Muscle layer of colon (tissue), 2 donors: ENCODE results near the gene PELI1.
"Not testable (repeated sequence)": the region's sequence is repeated elsewhere in the genome, so short reads cannot be mapped to it uniquely, and the experiment has no call there.

Experiments used
- H3K27ac ChIP-seq: one replicate; pipeline ENCODE4 v1.7.0; 2013; ENCODE audit warnings: low read depth, mild to moderate bottlenecking, low read length, moderate library complexity
- H3K27me3 ChIP-seq, 2 donors: one replicate each; pipeline ENCODE4 v1.7.0; 2013; ENCODE audit warnings: low read length in 2 of 2, mild to moderate bottlenecking in 2 of 2; ENCODE audit not compliant: insufficient read depth in 2 of 2, control insufficient read depth in 1 of 2
- H3K36me3 ChIP-seq: one replicate; pipeline ENCODE4 v1.7.0; 2013; ENCODE audit warnings: mild to moderate bottlenecking, low read length; ENCODE audit not compliant: insufficient read depth
- H3K4me1 ChIP-seq: one replicate; pipeline ENCODE4 v1.7.0; 2013; ENCODE audit warnings: mild to moderate bottlenecking, low read length; ENCODE audit not compliant: insufficient read depth
- H3K4me3 ChIP-seq, 2 donors: one replicate each; pipeline ENCODE4 v1.7.0; 2013; ENCODE audit warnings: low read length in 2 of 2, low read depth in 1 of 2, mild to moderate bottlenecking in 1 of 2, moderate library complexity in 1 of 2
- H3K9ac ChIP-seq: one replicate; pipeline ENCODE4 v1.7.0; 2013; ENCODE audit warnings: low read length
- H3K9me3 ChIP-seq: one replicate; pipeline ENCODE4 v1.7.0; 2013; ENCODE audit warnings: mild to moderate bottlenecking, low read length
- donor health status: abdominal sarcoma.
- donor health status: Adenocarcinoma of cecum.

PELI1 gene

GRCh38 chr2:64076828-64077227, 67.4 kb downstream of the PELI1 start:
- not testable (repeated sequence) for H3K27me3 ChIP-seq, H3K27ac ChIP-seq

GRCh38 chr2:64074616-64075015, 69.6 kb downstream of the PELI1 start:
- not testable (repeated sequence) for H3K36me3 ChIP-seq, H3K9me3 ChIP-seq, H3K27me3 ChIP-seq, H3K4me3 ChIP-seq, H3K9ac ChIP-seq, H3K4me1 ChIP-seq, H3K27ac ChIP-seq

More at GRCh38 chr2:64076828-64077227, 67.4 kb downstream of the PELI1 start:
- not testable (repeated sequence) for H3K36me3 ChIP-seq, H3K9me3 ChIP-seq, H3K9ac ChIP-seq, H3K4me3 ChIP-seq, H3K4me1 ChIP-seq

DNA sequence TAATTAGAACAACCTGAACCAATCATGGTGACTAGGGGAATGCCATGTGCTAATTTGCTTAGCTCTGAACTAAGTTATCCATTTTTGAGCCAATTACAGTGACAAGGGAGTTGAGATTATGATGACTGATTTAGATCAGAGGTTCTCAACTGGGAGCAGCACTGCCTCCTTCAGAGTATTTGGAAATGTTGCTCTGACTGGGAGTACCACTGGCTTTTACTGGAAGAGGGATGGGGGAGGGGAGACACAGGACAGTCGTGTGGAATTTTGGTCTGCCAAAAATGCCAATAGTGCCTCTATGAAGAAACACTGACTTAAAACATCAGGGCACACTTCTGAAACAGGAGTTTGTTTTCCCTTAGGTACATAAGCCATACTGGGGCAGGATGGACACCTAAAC, 76.9 kb downstream of the PELI1 start:
- no peak overlapping the region for H3K27ac ChIP-seq
- no peak overlapping the region for H3K4me3 ChIP-seq
- no peaks in the 10 kb centered on the region for H3K36me3 ChIP-seq
- no peaks in the 10 kb centered on the region for H3K27me3 ChIP-seq
- no peaks in the 10 kb centered on the region for H3K9me3 ChIP-seq
- peaks cover 13% of the 10 kb centered on the region for H3K4me1 ChIP-seq
- no peak overlapping the region for H3K9ac ChIP-seq

DNA sequence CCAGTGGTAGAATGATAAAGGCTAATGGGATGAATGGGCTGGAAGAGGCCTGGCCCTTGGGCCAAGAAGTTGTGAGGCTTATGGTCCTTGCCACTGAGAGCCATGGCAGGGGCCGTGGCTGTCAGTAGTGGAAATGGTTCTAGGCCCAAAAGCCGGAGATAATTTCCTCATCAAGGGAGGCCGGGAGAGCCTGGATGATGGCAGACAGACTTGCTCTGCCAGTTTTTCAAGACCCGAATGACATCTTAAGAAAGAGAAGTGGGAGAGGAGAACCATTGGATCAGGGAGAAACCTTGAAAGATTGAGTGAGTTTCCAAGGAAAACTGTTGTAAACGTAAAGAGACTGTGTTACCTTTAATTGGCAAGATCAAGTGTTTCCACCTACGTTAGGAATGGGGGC, 78.7 kb downstream of the PELI1 start:
- Histone ChIP-seq H3K9me3 (no peaks in the 10 kb centered on the region), H3K4me3 (no peak overlapping the region), H3K36me3 (no peaks in the 10 kb centered on the region), H3K9ac (no peak overlapping the region), H3K27ac (no peak overlapping the region), H3K27me3 (no peaks in the 10 kb centered on the region), H3K4me1 (peaks cover 13% of the 10 kb centered on the region)

DNA sequence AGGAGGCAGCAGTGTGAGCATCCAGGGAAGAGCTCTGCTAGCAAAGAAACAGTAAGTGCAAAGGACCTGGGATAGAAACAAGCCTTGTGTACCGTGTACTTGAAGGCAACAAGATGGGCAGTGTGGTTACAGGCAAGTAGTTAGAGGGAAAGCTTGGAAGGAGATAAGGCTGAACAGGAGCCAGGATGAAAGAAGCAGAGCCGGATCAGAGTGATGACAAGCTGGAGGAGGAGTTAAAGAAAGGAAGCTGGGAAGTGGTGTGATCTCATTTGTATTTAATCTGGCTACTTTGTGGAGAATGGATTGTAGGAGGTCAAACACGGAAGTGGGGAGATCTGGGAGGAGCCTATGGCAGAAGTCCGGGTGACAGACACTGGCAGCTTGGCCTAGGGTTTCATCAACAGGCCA, 80.3 kb downstream of the PELI1 start:
- Histone ChIP-seq H3K27me3 (no peaks in the 10 kb centered on the region), H3K9me3 (no peaks in the 10 kb centered on the region), H3K27ac (no peak overlapping the region), H3K36me3 (no peaks in the 10 kb centered on the region), H3K4me1 (peaks cover 13% of the 10 kb centered on the region), H3K4me3 (no peak overlapping the region), H3K9ac (no peak overlapping the region)

DNA sequence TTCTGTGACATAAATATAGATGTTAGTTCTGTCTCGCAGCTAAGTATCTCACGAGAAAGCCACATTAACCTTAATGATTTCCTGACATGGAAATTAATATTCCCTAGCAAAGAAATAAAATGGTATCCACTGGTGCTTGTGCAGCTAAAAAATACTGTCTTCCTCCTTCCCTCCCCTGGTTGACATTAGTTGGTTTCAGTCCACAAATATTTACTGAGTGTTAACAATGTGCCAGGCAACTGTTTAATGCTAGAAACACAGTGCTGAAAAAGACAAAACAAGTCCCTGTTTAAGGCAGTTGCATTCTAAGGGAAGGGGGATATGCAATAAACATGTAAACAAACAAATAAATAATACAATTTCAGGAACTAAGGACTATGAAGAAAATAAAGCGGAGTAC, 80.8 kb downstream of the PELI1 start:
- Histone ChIP-seq H3K4me1 (peaks cover 13% of the 10 kb centered on the region), H3K4me3 (no peak overlapping the region), H3K27me3 (no peaks in the 10 kb centered on the region), H3K9ac (no peak overlapping the region), H3K36me3 (no peaks in the 10 kb centered on the region), H3K9me3 (no peaks in the 10 kb centered on the region), H3K27ac (no peak overlapping the region)

DNA sequence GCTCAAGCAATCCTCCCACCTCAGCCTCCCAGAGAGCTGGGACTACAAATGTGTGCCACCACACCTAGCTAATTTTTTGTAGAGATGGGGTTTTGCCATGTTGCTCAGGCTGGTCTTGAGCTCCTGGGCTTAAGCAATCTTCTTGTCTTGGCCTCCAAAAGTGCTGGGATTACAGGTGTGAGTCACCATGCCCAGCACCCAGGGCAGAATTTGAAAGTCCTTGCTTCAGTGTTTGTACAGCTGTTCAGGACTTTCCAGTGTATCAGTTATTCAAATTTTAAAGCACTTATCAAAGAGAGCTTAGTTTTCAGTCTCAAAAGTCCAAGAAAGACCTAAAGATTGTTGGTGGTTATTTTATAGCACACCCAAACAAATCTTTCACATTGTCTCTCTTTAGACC, 81.4 kb downstream of the PELI1 start:
- H3K9me3 ChIP-seq, result no peaks in the 10 kb centered on the region
- H3K4me1 ChIP-seq, result peaks cover 13% of the 10 kb centered on the region
- no peak overlapping the region for H3K27ac ChIP-seq
- no peak overlapping the region for H3K4me3 ChIP-seq
- no peaks in the 10 kb centered on the region for H3K27me3 ChIP-seq
- no peaks in the 10 kb centered on the region for H3K36me3 ChIP-seq
- H3K9ac ChIP-seq, result no peak overlapping the region

DNA sequence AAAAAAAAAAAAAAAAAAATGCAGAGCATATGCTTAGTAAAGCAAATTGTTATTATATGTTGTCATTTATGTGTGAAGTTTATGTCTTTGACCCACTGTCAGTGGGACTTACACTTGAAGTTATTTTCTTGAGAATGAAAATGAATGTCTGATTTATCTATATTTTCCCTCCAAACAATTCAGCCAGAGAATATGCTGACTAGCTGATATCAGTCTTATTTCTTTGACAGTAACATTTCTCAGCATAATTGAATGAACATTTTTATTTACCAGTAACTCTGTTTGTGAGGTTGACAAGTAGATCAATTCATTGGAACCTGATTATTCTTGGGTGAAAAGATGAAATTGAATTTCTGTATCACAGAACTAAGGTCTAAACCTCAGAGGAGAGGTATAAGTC, 85.0 kb downstream of the PELI1 start:
- Histone ChIP-seq H3K9me3 (no peaks in the 10 kb centered on the region), H3K27ac (no peak overlapping the region), H3K9ac (no peak overlapping the region), H3K27me3 (no peaks in the 10 kb centered on the region), H3K36me3 (no peaks in the 10 kb centered on the region), H3K4me3 (no peak overlapping the region), H3K4me1 (peaks cover 8% of the 10 kb centered on the region)

DNA sequence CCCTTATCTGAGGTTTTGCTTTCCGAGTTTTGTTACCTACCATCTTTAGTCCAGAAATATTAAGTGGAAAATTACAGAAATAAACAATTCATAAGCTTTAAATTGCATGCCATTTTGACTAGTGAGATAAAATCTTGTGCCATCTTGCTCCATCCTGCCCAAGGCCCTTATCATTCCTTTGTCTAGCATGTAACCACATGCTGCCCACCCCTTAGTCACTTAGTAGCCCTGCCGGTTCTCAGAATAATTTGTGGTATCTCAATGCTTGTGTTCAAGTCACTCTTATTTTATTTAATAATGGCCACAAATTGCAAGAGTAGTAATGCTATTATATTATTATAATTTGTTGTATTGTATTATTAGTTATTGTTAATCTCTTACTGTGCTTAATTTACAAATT, 88.2 kb downstream of the PELI1 start:
- no peaks in the 10 kb centered on the region for H3K9me3 ChIP-seq
- no peaks in the 10 kb centered on the region for H3K4me1 ChIP-seq
- H3K4me3 ChIP-seq, result no peak overlapping the region
- H3K9ac ChIP-seq, result no peak overlapping the region
- no peaks in the 10 kb centered on the region for H3K27me3 ChIP-seq
- H3K36me3 ChIP-seq, result no peaks in the 10 kb centered on the region
- no peak overlapping the region for H3K27ac ChIP-seq

GRCh38 chr2:64054161-64054915, 89.9 kb downstream of the PELI1 start:
- no peaks in the 10 kb centered on the region for H3K27me3 ChIP-seq
- peaks cover 4% of the 10 kb centered on the region for H3K4me1 ChIP-seq
- no peak overlapping the region for H3K9ac ChIP-seq
- H3K27ac ChIP-seq, result no peak overlapping the region
- no peaks in the 10 kb centered on the region for H3K36me3 ChIP-seq
- no peak overlapping the region for H3K4me3 ChIP-seq
- no peaks in the 10 kb centered on the region for H3K9me3 ChIP-seq

- no peak overlapping the region for H3K27ac ChIP-seq
- no peaks in the 10 kb centered on the region for H3K9me3 ChIP-seq
- no peak overlapping the region for H3K9ac ChIP-seq
- H3K36me3 ChIP-seq, result no peaks in the 10 kb centered on the region
- no peaks in the 10 kb centered on the region for H3K27me3 ChIP-seq
- peaks cover 4% of the 10 kb centered on the region for H3K4me1 ChIP-seq
- no peak overlapping the region for H3K4me3 ChIP-seq
Observed at GRCh38 chr2:64052463-64053241, 91.6 kb downstream of the PELI1 start.
